ENCODE data around the gene SMNDC1. TPM values are rescaled to one million over a fixed set of nuclear protein-coding genes. Genes with fewer than 3 reads are reported as not detected.
"Not testable (repeated sequence)": the region's sequence is repeated elsewhere in the genome, so short reads cannot be mapped to it uniquely, and the experiment has no call there.

Gene SMNDC1
- total RNA-seq, 1 donor from 2014 or later, result 31.5 TPM

- no peak for TF ChIP-seq CTCF (IDR thresholded peaks at IDR 0.05)
- H3K4me1 ChIP-seq, result peaks cover 24% of the 10 kb centered on the region
- no peak overlapping the region for H3K27ac ChIP-seq
- no peaks in the 10 kb centered on the region for H3K9me3 ChIP-seq
- no peak for DNase-seq
- intact Hi-C loops (cut with DNase I), result loop anchor here (5.0 kb wide), 1 partner anchor 138 kb away; no protein-coding TSS in a partner anchor
- peaks cover 5% of the 10 kb centered on the region for H3K36me3 ChIP-seq
- ATAC-seq, result no peak
- H3K4me3 ChIP-seq, result no peak overlapping the region
- H3K27me3 ChIP-seq (ENCODE audit: low read depth), result no peaks in the 10 kb centered on the region
Measured at GRCh38 chr10:110275128-110275729, 29.5 kb downstream of the SMNDC1 start.

GRCh38 chr10:110274647-110275046 is 30.1 kb downstream of the SMNDC1 start:
- no peak for TF ChIP-seq CTCF (IDR thresholded peaks at IDR 0.05)
- no peaks in the 10 kb centered on the region for H3K9me3 ChIP-seq
- ATAC-seq (no peak), DNase-seq (no peak)
- H3K27ac ChIP-seq, result no peak overlapping the region
- no peaks in the 10 kb centered on the region for H3K27me3 ChIP-seq (ENCODE audit: low read depth)
- H3K36me3 ChIP-seq, result no peaks in the 10 kb centered on the region
- H3K4me1 ChIP-seq, result peaks cover 30% of the 10 kb centered on the region
- no peak overlapping the region for H3K4me3 ChIP-seq
- intact Hi-C loops (cut with DNase I), result loop anchor here (5.0 kb wide), 1 partner anchor 137 kb away; no protein-coding TSS in a partner anchor

- intact Hi-C loops (cut with DNase I), result no loop called here
- H3K4me3 ChIP-seq, result no peak overlapping the region
- H3K27me3 ChIP-seq (ENCODE audit: low read depth), result no peaks in the 10 kb centered on the region
- no peak overlapping the region for H3K27ac ChIP-seq
- no peak for TF ChIP-seq CTCF (IDR thresholded peaks at IDR 0.05)
- DNase-seq, result no peak
- no peaks in the 10 kb centered on the region for H3K36me3 ChIP-seq
- ATAC-seq, result peak in 1 of 2 donors; percentile 37
- H3K9me3 ChIP-seq, result no peaks in the 10 kb centered on the region
- peaks cover 32% of the 10 kb centered on the region for H3K4me1 ChIP-seq
Measured at GRCh38 chr10:110274072-110274627, 30.6 kb downstream of the SMNDC1 start.

- DNase-seq (peak; percentile 78), ATAC-seq (peak; percentile 69 to 81)
- intact Hi-C loops (cut with DNase I), result no loop called here
- H3K27ac ChIP-seq, result no peak overlapping the region
- H3K27me3 ChIP-seq (ENCODE audit: low read depth), result no peaks in the 10 kb centered on the region
- peaks cover 34% of the 10 kb centered on the region for H3K4me1 ChIP-seq
- TF ChIP-seq CTCF (IDR thresholded peaks at IDR 0.05), result no peak
- no peak overlapping the region for H3K4me3 ChIP-seq
- no peaks in the 10 kb centered on the region for H3K9me3 ChIP-seq
- no peaks in the 10 kb centered on the region for H3K36me3 ChIP-seq
Measured at GRCh38 chr10:110273474-110273873, 31.2 kb downstream of the SMNDC1 start.

GRCh38 chr10:110272995-110273394 is 31.7 kb downstream of the SMNDC1 start:
- H3K9me3 ChIP-seq; H3K36me3 ChIP-seq; intact Hi-C loops (cut with DNase I); ATAC-seq; DNase-seq; H3K27ac ChIP-seq; H3K4me3 ChIP-seq; H3K27me3 ChIP-seq (ENCODE audit: low read depth): not testable (repeated sequence)
- H3K4me1 ChIP-seq, result peaks cover 39% of the 10 kb centered on the region

Data from lower lobe of right lung (tissue), 2 donors.